GM19043 (cell line): Measurements from ENCODE around the gene TBC1D13.
A peak's percentile ranks its signal among the peaks of the same experiment; 100 is the strongest.
"Not testable (repeated sequence)": the region's sequence is repeated elsewhere in the genome, so short reads cannot be mapped to it uniquely, and the experiment has no call there.

Experiments used
- ATAC-seq: cut with Tn5 transposase; IDR thresholded peaks from one replicate; pipeline ENCODE4 v1.9.1; 2021; ENCODE audit warnings: low read depth; ENCODE audit not compliant: unreplicated experiment

Gene TBC1D13

DNA sequence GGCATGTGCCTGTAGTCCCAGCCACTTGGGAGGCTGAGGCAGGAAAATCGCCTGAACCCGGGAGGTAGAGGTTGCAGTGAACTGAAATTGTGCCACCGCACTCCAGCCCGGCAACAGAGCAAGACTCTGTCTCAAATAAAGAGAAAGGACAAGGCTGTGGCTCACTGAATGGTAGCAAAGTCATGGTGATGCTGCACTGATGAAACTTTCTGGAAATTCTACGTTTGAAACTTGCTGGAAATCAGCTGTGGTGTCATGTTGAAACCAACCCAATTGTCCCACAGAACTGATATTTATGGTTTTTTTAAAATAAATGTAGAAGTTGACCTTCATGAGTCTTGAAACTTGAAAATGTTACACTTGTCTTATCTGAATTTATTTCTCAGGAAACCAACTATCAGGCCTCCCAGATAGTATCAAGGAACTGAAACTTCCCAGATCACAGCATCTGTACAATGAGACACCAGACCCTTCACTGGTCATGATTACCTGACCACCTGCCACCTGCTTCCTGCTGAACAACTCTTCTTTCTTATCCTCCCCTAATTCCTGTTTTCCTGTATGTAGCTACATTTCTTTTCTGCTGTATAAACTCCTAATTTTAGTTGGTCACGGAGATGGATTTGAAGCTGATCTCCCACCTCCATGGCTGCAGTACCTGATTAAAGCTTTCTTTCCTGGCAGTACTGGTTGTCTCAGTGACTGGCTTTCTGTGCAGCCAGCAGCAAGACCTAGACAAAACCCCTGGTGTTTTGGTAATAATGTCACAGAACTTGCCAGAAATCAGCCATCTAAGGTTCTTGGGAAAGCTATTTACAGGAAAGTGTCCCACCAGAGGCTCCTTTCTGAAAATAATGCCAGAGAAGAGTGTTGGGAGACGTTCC is 5.6 kb upstream of the TBC1D13 start:
- no peak for ATAC-seq

DNA sequence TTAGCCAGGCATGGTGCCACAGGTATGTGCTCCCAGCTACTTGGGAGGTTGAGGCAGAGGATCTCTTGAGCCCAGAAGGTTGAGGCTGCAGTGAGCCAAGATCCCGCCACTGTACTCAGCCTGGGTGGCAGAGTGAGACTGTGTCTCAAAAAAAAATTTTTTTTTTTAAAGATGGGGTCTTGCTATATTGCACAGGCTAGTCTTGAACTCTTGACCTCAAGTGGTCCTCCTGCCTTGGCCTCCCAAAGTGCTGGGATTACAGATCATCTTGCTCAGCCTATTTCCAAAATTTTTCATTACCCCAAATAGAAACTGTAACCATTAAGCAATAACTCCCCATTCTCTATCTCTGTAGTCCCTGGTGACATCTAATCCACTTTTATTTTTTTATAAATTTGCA is 4.4 kb upstream of the TBC1D13 start:
- ATAC-seq = no peak

DNA sequence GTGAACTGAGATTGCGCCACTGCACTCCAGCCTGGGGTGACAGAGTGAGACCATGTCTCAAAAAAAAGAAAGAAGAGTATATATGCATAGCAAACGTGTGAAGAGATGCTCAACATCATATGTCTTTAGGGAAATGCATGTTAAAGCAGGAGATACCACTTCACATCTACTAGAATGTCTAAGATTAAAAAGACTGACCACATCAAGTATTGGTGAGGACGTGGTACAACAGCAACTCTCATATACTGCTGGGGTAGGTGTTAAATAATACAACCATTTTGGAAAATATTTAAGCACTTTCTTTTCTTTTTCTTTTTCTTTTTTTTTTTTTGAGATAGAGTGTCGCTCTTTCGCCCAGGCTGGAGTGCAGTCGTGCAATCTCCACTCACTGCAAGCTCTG is 1.6 kb upstream of the TBC1D13 start:
- no peak for ATAC-seq

DNA sequence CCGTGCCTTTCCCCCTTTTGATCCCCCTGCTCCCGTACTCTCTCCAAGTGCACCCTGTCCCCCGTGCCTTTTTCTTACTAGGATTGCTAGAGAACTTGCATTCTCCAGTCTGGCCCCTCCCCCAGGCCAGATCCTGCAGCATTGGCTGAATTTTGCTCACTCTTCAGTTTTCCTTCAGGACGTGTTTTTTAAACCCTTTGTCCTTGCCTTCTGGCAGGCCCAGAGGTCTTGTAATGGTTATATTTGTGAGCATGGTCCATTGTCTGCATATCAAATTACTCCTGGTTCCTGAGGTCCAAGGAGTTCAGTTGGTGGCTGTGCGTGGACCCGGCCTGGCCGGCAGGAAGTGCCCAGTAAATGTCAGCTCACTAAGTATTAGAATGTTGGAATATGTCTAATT is 606 bp downstream of the TBC1D13 start:
- ATAC-seq = no peak

DNA sequence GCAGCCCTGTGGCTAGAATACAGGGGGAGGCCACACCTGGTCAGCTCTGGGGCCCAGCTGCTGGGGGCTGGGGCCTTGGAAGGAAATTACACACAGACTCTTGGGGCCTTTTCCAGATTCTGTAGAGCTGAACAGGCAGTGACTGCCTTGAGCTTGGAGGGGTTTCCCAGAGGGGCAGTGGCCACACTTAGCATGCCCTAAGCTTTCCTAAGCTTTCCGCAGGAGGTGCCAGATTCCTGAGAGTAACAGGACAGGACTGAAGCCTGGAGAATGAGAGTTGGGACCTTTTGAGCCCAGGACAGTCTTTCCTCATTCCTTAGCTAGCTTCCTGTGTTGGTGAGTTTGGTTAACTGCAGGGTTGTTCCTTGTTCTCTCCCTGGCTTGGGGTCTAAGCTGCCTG is 1.4 kb downstream of the TBC1D13 start:
- ATAC-seq = no peak

DNA sequence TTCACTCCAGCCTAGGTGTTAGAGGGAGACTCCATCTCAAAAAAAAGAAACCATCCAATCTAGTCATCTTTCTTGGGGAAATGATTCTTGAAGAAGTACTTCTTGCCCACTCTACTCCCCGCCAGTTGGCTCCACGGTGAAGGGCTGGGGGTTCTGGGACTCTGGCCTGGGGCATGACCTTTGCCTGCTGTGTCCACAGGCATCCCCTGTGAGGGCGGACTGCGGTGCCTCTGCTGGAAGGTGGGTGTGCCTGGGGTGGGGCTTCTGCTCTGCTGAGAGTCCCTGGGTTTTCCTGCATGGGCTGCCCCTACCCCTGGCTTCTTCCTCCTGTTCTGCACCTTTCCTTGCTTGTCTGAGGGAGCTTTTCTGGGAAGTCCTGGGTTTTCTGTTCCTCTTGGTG is 3.5 kb downstream of the TBC1D13 start:
- ATAC-seq = no peak

DNA sequence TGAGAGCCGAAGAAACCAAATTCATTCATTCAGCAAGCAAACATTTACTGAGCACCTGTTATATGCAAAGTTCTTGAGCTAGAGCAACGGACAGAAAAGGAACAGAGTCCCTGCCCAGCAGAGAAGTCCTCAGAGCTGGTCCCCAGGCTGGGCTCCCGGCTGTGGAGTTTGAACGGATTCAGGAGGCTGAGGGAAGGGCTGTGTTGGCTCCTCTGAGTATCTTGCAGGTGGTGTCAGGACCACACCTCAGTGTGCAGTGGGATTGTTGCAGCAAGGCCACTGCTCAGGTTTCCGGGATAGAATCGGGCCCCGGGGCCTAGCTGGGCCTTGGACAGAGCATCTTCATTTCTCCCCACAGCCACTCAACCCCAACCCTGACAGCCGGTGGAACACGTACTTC is 5.1 kb downstream of the TBC1D13 start:
- no peak for ATAC-seq

DNA sequence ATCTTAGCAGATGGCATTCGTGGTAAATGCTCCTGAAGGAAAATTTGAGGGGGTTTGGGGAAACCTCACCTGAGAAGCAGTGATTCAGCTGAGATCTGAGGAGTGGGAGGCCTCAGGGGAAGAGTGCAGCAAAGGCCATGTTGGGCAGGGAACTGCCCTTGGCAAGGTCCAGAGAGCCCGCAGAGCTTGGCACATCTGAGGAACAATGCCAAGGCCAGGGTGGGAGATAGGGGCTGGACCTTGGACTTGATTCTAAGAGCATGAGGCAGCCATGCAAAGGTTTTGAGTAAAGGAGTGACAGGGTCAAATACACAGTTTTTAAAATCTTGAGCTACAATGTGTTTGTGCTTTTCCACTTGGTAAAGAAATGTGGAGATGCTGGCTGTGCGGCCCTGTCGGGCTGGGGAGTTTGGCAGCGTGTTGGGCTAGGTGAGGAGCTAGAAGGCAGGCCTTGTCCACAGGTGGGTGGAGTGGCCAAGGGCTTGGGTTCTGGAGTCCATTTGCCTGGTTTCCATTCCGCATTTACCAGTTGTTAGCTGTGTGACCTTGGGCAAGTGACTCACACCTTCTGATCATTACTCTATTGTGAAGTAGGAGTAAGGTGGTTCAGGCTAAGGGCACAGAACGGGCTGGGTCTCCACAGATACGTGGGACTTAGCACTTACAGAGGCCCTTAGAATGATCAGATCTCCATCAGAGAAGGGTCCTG is 6.1 kb downstream of the TBC1D13 start:
- ATAC-seq = no peak

DNA sequence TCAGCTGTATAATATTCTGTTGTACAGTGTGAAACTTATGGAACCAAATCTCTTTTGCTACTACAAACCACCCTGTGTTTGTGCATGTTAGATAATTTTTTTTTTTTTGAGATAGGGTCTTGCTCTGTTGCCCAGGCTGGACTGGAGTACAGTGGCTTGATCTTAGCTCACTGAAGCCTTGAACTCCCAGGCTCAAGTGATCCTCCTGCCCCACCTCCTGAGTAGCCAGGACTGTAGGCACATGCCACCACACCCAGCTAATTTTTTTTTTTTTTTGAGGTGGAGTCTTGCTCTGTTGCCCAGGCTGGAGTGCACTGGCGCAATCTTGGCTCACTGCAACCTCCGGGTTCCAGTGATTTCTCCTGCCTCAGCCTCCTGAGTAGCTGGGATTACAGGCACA is 7.9 kb downstream of the TBC1D13 start:
- not testable (repeated sequence) for ATAC-seq

DNA sequence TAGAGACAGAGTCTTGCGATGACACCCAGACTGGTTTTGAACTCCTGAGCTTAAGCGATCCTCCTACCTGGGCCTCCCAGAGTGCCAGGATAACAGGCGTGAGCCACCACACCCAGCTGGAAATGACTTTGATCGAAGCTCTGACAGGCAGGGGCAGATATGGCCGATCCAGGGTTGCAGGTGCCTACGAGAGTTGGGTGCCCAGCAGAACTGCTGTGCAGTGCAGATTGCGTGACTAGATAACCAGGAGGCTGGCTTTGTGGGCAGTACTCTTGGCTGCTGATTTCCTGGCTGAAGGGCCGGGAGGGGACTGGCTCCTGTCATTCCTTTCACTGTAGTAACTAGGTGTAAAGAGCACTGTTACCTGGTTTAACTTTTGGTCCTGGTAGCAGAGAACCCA is 11.8 kb downstream of the TBC1D13 start:
- no peak for ATAC-seq

DNA sequence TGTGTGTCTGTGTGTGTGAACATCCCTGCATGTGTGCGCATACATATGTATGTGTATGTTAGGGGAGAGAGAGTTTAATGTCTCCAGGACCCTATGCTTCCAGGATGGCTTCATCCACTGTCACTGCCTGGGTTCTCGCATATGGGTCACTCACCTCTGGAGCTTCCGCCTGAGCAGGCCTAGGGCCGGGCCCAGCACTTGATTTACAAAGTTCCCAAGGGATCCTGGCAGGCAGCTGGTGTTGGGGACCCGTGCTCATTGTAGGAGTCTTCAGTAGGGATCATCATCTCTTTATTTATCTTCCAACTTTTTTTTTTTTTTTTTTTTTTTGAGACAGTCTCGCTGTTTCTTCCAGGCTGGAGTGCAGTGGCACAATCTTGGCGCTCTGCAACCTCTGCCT is 13.0 kb downstream of the TBC1D13 start:
- ATAC-seq = no peak

DNA sequence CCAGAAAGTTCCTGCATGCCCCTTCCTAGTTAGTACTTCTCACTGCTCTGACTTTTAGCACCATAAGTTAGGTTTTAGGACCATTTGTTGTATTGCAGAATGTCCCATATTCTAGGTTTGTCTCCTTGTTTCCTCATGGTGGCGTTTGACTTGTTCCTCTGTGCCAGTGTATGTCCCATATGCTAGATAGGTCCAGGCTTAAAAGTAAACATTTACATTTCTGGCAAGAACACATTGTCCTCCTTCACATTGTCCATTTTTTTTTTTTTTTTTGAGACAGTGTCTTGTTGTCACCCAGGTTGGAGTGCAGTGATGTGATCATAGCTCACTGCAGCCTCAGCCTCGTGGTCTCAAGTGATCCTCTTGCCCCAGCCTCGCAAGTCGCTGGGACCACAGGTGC is 15.4 kb downstream of the TBC1D13 start:
- ATAC-seq = no peak

DNA sequence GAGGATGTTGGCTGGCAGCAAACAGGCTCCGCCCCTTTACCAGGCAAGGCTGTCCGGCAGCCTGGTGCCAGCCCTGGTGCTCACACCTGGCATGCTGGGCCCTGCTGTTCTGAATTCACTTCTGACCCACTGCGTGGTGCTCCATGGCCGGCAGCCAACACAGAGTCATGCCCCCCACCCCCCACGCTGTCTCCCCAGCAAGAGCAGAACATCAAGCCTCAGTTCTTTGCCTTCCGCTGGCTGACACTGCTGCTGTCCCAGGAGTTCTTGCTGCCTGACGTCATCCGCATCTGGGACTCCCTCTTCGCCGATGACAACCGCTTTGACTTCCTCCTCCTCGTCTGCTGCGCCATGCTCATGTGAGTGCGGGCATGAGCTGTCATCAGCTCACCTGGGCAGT is 18.6 kb downstream of the TBC1D13 start:
- ATAC-seq = no peak

DNA sequence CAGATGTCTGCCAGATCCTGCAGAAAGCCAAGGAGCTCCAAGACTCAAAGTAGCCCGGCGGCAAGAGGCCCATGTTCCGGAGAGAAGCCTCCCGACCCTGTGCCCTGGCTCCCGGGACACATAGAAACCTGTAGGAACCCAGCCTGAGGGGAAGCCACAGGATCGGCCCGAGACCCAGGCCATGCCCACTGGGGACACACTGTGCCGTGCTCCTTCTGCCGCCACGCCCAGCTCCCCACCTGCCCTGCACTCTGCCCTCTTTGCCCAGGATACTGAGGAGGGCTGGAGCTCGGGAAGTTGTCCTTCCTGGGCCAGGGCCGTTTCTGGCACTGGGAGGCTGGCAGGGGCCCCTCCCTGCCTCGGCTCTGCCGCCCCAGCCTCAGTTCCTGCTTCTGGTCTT is 20.8 kb downstream of the TBC1D13 start:
- no peak for ATAC-seq

DNA sequence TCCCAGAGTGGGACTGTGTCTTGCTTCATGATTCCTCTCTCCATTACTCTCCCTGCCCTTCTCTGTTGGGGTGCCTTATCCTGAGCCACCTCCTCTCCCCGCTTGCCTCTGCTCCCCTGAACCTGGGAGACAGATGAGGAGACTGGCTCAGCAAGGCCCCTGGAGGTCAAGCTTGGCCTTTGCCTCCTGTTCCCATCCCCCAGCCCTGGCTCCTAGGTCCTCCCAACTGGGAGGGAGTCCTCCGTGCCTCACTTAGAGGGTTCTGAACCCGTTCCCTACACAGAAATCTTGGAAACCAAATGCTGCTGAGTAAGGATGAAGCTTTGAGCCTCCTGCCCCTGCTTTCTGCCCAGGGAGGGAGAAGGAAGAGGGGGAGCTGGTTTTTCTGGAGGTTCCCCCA is 21.5 kb downstream of the TBC1D13 start:
- ATAC-seq = no peak

DNA sequence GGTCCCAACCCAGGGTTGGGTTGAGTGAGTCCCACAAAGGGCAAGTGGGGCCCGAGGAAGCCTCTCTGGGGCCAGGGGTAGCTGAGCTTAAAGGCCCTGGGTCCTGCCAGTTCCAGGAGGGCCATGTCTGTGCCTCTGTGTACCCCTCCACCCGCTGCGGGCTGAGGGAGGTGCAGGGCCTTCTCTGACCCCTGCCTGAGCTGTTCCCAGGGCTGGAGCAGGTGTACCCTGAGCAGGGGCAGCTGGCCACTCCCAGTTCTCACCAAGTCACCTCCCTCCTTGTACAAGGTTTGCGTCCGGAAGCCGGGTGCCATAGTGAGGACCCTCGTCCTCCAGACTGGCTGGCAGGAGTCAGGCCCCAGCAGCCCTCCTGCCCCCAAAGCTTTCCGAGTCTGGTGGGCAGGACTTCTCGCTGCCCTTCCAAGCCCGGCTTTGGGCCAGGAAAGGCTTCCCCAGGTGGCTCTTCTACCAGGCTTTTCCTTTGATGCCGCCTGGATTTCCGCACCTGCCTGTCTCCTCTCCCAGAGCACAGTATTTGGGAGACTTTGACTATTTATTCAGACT is 22.1 kb downstream of the TBC1D13 start:
- no peak for ATAC-seq

DNA sequence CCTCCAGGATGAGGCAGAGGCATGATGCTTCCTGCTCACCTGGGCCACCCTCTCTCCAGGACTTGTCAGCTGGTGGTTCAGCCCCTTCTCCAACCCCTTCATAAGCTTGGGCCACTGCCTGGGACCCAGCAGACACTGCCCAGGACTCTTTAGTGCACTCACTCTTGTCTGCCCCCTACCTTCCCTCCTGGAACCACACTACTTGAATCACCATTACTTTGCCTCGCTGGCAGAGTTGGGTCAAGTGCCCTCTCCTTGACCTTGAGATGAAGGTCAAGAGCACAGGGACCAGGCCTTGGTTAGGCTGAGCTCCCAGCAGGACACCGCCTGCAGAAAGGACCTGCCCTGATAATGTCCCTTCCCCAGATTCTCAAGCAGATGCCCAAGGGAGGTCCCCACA is 22.8 kb downstream of the TBC1D13 start:
- no peak for ATAC-seq

DNA sequence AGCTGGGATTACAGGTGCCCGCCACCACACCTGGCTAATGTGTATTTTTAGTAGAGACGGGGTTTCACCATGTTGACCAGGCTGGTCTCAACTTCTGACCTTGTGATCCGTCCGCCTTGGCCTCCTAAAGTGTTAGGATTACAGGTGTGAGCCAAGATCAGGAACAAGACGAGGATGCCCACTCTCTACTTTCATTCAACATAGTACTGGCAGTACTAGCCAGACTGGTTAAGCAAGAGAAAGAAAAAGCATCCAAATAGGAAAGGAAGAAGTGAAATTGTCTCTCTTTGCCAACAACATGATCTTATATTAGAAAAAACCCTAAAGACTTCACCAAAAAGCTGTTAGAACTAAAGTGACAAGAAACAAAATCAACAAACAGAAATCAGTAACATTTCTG is 23.8 kb downstream of the TBC1D13 start:
- ATAC-seq = no peak

DNA sequence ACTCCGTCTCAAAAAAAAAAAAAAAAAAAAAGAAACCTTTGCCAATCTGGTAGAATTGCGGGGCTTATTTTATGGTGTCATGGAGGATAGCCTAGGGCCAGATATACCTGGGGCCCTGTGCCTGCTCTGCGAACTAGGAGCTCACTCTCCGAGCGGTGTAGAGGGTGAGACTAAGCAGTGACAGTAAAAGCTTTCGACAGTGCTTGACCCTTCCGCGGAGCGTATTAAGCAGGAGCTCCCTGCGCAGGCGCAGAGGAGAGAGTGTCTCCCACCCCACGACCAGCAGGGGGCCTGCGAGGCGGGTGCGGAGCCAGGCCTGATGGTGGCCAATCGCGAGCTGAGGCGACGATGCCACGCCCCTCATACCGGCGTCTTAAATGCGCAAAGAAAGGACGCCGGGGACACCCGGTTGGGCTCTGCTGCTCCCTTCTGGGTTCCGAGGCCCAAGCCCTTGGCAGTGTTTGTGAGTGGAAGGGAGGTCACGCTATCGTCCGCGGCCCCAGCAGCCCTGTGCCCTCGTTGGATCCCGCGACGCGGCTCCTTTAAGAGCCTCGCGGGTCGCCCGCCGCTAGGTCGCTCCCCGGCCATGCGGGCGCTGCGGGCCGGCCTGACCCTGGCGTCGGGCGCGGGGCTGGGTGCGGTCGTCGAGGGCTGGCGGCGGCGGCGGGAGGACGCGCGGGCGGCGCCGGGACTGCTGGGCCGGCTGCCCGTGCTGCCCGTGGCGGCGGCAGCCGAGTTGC is 31.2 kb downstream of the TBC1D13 start, which contains the start of gene ENDOG:
Gene ENDOG (plus strand): TSS at position 402 of the 740 bp plus-strand sequence. CDS start 185 bp downstream, at position 587.
- ATAC-seq = peak; percentile 91

DNA sequence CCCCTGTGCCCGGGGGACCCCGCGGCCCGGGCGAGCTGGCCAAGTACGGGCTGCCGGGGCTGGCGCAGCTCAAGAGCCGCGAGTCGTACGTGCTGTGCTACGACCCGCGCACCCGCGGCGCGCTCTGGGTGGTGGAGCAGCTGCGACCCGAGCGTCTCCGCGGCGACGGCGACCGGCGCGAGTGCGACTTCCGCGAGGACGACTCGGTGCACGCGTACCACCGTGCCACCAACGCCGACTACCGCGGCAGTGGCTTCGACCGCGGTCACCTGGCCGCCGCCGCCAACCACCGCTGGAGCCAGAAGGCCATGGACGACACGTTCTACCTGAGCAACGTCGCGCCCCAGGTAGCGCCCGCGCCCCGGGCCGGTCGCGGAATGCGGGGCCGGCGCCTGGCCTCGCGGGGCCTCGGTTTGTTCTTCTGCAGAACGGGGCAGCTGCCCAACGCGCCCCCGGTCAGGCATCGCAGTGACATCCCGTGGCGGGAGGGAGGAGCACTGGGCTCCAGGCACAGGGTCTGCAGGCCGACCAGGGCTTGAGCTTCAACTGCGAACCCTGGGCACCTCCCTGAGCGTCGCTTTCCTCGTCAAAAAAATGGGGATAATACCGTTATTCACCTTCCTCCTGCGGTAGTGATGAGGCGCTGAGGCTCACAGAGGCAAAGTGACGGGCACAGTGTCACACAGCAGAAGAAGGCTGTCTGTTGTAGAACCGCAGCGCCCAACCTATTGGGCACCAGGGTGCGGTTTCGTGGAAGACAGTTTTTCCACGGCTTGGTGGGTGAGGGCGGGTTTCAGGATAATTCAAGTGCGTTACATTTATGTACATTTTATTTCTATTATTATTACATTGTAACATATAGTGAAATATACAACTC is 32.0 kb downstream of the TBC1D13 start:
- peak; percentile 17 for ATAC-seq
